DOHH2 (cell line): Measurements from ENCODE around the gene ASPRV1.

Experiments
- H3F3A ChIP-seq: fragments of 200-600 bp; sonication (generic), shearing (Covaris generic); 2 replicates; pipeline ENCODE4 v1.6.0; 2016; ENCODE audit warnings: antibody characterized with exemption, mild to moderate bottlenecking; ENCODE audit not compliant: control insufficient read depth, insufficient read depth
- H3K27ac ChIP-seq: fragments of 200-600 bp; sonication (generic); 2 replicates; pipeline ENCODE4 v1.5.1; 2014; ENCODE audit warnings: low read depth, mild to moderate bottlenecking, low read length, moderate library complexity
- H3K27me3 ChIP-seq: fragments of 200-600 bp; sonication (generic); 2 replicates; pipeline ENCODE4 v1.6.1; 2014; ENCODE audit warnings: mild to moderate bottlenecking, low read length, mixed read lengths; ENCODE audit not compliant: control insufficient read depth
- H3K36me3 ChIP-seq: fragments of 200-600 bp; sonication (generic); 2 replicates; pipeline ENCODE4 v1.6.1; 2014; ENCODE audit warnings: mild to moderate bottlenecking, low read length, moderate library complexity, mixed read lengths; ENCODE audit not compliant: control insufficient read depth
- H3K4me1 ChIP-seq: fragments of 200-600 bp; sonication (generic); 2 replicates; pipeline ENCODE4 v1.6.1; 2014; ENCODE audit warnings: mild to moderate bottlenecking, low read length, mixed read lengths; ENCODE audit not compliant: control insufficient read depth
- H3K4me2 ChIP-seq: fragments of 200-600 bp; sonication (generic); 2 replicates; pipeline ENCODE4 v1.6.0; 2014; ENCODE audit warnings: mild to moderate bottlenecking, low read length, moderate library complexity
- H3K4me3 ChIP-seq: fragments of 200-600 bp; sonication (generic); 2 replicates; pipeline ENCODE4 v1.5.1; 2014; ENCODE audit warnings: mild to moderate bottlenecking, low read length, mixed read lengths
- H3K79me2 ChIP-seq: fragments of 200-600 bp; sonication (generic); 2 replicates; pipeline ENCODE4 v1.6.1; 2014; ENCODE audit warnings: mild to moderate bottlenecking, low read length, mixed read lengths; ENCODE audit not compliant: control insufficient read depth
- H3K9me2 ChIP-seq: fragments of 200-600 bp; sonication (generic); replicated peaks from 2 replicates; pipeline ENCODE4 v1.6.1; 2014; ENCODE audit warnings: mild to moderate bottlenecking, low read length, mixed read lengths; ENCODE audit not compliant: control insufficient read depth
- H3K9me3 ChIP-seq: fragments of 200-600 bp; sonication (generic); 2 replicates; pipeline ENCODE4 v1.6.1; 2014; ENCODE audit warnings: antibody characterized with exemption, low read length, mixed read lengths; ENCODE audit not compliant: control insufficient read depth, insufficient read depth
- H4K20me1 ChIP-seq: fragments of 200-600 bp; sonication (generic); 2 replicates; pipeline ENCODE4 v1.6.0; 2014; ENCODE audit warnings: low read depth, mild to moderate bottlenecking, antibody characterized with exemption, low read length, moderate library complexity; ENCODE audit not compliant: control insufficient read depth, insufficient read depth
- CTCF ChIP-seq: fragments of 200-600 bp; sonication (generic); IDR thresholded peaks from one replicate; pipeline ENCODE4 v1.5.1; 2014; ENCODE audit warnings: antibody characterized with exemption, mild to moderate bottlenecking, low read depth, low read length; ENCODE audit not compliant: poor library complexity, severe bottlenecking
- EZH2phosphoT487 ChIP-seq: fragments of 200-600 bp; sonication (generic); IDR thresholded peaks from 2 replicates; pipeline ENCODE4 v1.6.1; 2017; ENCODE audit warnings: borderline replicate concordance, mild to moderate bottlenecking, antibody characterized with exemption, low read length, moderate library complexity, mixed read lengths

The ASPRV1 gene

GRCh38 chr2:69914164-69914949 is 47.1 kb downstream of the ASPRV1 start:
- Histone ChIP-seq H3K36me3 (peaks cover 29% of the 10 kb centered on the region), H3K27me3 (no peaks in the 10 kb centered on the region), H3K79me2 (peaks cover 5% of the 10 kb centered on the region), H3K9me2 (no peaks in the 10 kb centered on the region), H3K4me3 (peak overlapping the region; percentile 87), H3K9me3 (no peaks in the 10 kb centered on the region), H3K4me1 (peaks cover 40% of the 10 kb centered on the region), H3F3A (peaks cover 40% of the 10 kb centered on the region), H4K20me1 (no peaks in the 10 kb centered on the region), H3K4me2 (peak overlapping the region; percentile 97), H3K27ac (peak overlapping the region; percentile 62)
- TF ChIP-seq EZH2phosphoT487 (no peak), CTCF (peak; percentile 14)

GRCh38 chr2:69911985-69912563 is 49.4 kb downstream of the ASPRV1 start:
- Histone ChIP-seq H3K4me2 (no peak overlapping the region; the same call in 1 of the 2 replicates), H3K4me3 (no peak overlapping the region), H4K20me1 (no peaks in the 10 kb centered on the region), H3K27me3 (no peaks in the 10 kb centered on the region), H3K9me3 (no peaks in the 10 kb centered on the region), H3K4me1 (peaks cover 27% of the 10 kb centered on the region), H3F3A (peaks cover 40% of the 10 kb centered on the region), H3K79me2 (peaks cover 5% of the 10 kb centered on the region), H3K36me3 (peaks cover 40% of the 10 kb centered on the region), H3K9me2 (no peaks in the 10 kb centered on the region), H3K27ac (no peak overlapping the region)
- peak; percentile 66 for TF ChIP-seq CTCF
- TF ChIP-seq EZH2phosphoT487, result no peak
